ENCODE measurements around the gene BRD8.
"Not testable (repeated sequence)": the region's sequence is repeated elsewhere in the genome, so short reads cannot be mapped to it uniquely, and the experiment has no call there.

BRD8 gene

GRCh38 chr5:138212828-138213160 is 34.4 kb upstream of the BRD8 start:
- DNase-seq (ENCODE audit: low spot score) = no peak
- TF ChIP-seq, protein P1, sequence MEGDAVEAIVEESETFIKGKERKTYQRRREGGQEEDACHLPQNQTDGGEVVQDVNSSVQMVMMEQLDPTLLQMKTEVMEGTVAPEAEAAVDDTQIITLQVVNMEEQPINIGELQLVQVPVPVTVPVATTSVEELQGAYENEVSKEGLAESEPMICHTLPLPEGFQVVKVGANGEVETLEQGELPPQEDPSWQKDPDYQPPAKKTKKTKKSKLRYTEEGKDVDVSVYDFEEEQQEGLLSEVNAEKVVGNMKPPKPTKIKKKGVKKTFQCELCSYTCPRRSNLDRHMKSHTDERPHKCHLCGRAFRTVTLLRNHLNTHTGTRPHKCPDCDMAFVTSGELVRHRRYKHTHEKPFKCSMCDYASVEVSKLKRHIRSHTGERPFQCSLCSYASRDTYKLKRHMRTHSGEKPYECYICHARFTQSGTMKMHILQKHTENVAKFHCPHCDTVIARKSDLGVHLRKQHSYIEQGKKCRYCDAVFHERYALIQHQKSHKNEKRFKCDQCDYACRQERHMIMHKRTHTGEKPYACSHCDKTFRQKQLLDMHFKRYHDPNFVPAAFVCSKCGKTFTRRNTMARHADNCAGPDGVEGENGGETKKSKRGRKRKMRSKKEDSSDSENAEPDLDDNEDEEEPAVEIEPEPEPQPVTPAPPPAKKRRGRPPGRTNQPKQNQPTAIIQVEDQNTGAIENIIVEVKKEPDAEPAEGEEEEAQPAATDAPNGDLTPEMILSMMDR (IDR thresholded peaks at IDR 0.05; ENCODE audit: extremely low read depth, missing control alignments) = no peak

GRCh38 chr5:138210985-138211384 is 32.6 kb upstream of the BRD8 start:
- TF ChIP-seq, protein P1 (IDR thresholded peaks at IDR 0.05; ENCODE audit: extremely low read depth, missing control alignments) = no peak
- DNase-seq (ENCODE audit: low spot score) = no peak

DNA sequence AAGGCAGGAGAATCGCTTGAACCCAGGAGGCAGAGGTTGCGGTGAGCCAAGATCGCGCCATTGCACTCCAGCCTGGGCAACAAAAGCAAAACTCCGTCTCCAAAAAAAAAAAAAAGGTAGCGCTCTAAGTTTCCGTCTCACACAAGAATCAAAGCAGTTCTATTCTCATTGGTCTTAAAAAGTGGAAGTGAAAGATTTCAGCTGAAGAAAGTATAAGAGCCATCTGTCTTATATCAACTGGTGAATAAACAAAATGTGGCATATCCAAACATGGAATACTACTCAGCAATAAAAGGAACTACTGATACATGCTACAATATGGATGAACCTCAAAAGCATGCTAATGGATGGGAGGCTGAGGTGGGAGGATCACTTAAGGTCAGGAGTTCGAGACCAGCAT is 15.4 kb upstream of the BRD8 start:
- not testable (repeated sequence) for DNase-seq (ENCODE audit: low spot score)

- no peak for DNase-seq (ENCODE audit: low spot score)
- TF ChIP-seq, protein P1 (IDR thresholded peaks at IDR 0.05; ENCODE audit: extremely low read depth, missing control alignments) = no peak
Observed at GRCh38 chr5:138192826-138193225, 14.4 kb upstream of the BRD8 start.

GRCh38 chr5:138188626-138189025 is 10.2 kb upstream of the BRD8 start:
- TF ChIP-seq, protein P1 (IDR thresholded peaks at IDR 0.05; ENCODE audit: extremely low read depth, missing control alignments) = no peak
- no peak for DNase-seq (ENCODE audit: low spot score)

GRCh38 chr5:138186002-138186447 is 7.6 kb upstream of the BRD8 start:
- TF ChIP-seq, protein P1 (IDR thresholded peaks at IDR 0.05; ENCODE audit: extremely low read depth, missing control alignments) = no peak
- DNase-seq (ENCODE audit: low spot score) = peak; percentile 39

- TF ChIP-seq, protein P1 (IDR thresholded peaks at IDR 0.05; ENCODE audit: extremely low read depth, missing control alignments) = no peak
- DNase-seq (ENCODE audit: low spot score) = no peak
Observed at GRCh38 chr5:138182808-138183207, 4.4 kb upstream of the BRD8 start.

GRCh38 chr5:138180841-138181240 is 2.4 kb upstream of the BRD8 start:
- DNase-seq (ENCODE audit: low spot score) = no peak
- TF ChIP-seq, protein P1 (IDR thresholded peaks at IDR 0.05; ENCODE audit: extremely low read depth, missing control alignments) = no peak

Measured in GM20000 (cell line).